GM21825 (cell line): Measurements from ENCODE around the gene THBD.
"Not testable (repeated sequence)": the region's sequence is repeated elsewhere in the genome, so short reads cannot be mapped to it uniquely, and the experiment has no call there.

Experiments
- ATAC-seq: cut with Tn5 transposase; IDR thresholded peaks from one replicate; pipeline ENCODE4 v1.9.1; 2021; ENCODE audit warnings: mild to moderate bottlenecking, moderate library complexity; ENCODE audit not compliant: unreplicated experiment

Gene THBD

GRCh38 chr20:23039136-23039875, 10.2 kb downstream of the THBD start:
- ATAC-seq: no peak

- no peak for ATAC-seq
Measured at GRCh38 chr20:23037017-23037481, 12.4 kb downstream of the THBD start.

- no peak for ATAC-seq
Measured at GRCh38 chr20:23036371-23036770, 13.1 kb downstream of the THBD start.

GRCh38 chr20:23035731-23036130, 13.7 kb downstream of the THBD start:
- no peak for ATAC-seq

DNA sequence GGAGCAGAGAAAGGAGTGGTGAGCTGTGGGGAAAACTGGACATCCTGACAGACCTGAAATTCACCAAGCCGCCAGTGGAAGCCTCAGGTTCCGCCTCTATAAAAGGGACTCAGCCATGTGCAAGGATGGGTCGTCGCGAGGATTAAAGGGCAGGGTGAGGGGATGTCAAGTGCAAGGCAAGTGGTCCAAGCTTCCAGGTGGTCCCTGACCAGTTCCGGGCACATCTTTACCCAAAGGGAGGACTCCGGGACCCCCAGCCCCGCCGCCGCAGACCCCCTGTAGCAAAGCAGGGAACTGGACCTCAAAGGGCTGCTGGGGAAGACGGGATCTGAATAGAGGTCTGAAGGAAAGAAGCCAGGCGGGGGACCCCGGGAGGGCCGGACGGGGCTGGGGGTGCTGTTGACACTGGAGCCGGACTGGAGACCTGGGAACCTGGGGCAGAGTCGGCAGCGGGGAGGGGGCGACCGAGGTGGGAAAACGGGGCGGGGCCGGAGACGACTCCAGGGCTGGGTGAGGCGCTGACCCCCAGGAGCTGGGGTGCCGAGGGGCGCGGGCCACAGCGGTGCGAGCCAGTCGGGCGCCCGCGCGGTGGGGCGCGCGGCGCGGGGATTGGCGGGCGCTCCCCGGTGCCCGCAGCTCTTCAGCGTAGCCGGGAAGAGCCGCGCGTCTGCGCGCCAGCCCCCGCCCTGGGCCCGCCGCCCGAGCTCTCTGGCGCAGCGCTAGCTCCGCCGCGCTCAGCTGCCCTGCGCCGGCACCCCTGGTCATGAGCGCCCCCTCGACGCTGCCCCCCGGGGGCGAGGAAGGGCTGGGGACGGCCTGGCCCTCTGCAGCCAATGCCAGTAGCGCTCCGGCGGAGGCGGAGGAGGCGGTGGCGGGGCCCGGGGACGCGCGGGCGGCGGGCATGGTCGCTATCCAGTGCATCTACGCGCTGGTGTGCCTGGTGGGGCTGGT, 14.5 kb downstream of the THBD start, which contains the start of gene SSTR4:
TSS of gene SSTR4 (plus strand) at position 592 of the 951 bp plus-strand sequence. CDS start at position 764, 172 bp downstream.
- ATAC-seq: no peak

- no peak for ATAC-seq
Measured at GRCh38 chr20:23033918-23034317, 15.6 kb downstream of the THBD start.

- ATAC-seq: no peak
Measured at GRCh38 chr20:23032750-23033078, 16.8 kb downstream of the THBD start.

GRCh38 chr20:23032056-23032749, 17.3 kb downstream of the THBD start:
- ATAC-seq: no peak

DNA sequence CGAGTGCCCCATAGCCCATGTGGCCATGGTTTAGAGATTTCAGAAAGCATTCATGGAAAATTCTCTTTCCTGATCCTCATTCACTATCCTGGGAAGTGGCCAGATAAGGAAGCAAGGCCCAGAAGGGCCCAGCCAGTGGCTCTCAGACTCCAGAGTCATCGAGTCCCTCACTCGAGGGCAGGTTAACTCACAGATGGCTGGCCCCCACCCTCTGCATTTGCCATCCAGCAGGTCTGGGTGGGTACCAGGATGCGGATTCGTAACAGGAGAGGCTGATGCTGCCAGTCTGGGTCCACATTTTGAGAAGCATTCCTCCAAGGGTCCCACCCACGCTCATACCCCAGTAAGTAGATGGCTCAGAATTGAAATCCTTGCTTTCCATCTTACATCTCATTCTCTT, 18.1 kb downstream of the THBD start:
- no peak for ATAC-seq

GRCh38 chr20:23029324-23029723, 20.1 kb downstream of the THBD start:
- no peak for ATAC-seq

DNA sequence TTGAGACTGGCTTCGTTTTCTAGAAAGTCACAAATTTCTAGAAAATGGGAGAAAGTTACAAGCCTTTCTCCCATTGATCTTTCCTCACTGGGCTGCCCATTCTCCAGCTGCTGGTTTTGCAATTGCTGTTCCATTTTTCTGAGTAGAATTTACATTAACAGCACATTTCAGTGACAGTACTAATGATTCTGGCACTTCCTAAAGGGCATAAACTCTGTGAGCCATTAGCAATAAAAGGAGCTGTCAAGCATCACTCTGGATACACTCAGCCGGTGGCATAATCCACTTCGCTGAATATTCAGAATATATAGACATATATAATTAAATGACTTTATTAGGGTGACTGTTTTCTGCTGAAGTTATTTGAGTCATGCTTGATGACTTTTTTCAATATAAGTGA, 21.1 kb downstream of the THBD start:
- ATAC-seq: no peak

GRCh38 chr20:23027721-23028120, 21.8 kb downstream of the THBD start:
- no peak for ATAC-seq

- ATAC-seq: not testable (repeated sequence)
Measured at GRCh38 chr20:23025503-23025902, 24.0 kb downstream of the THBD start.

GRCh38 chr20:23024701-23025100, 24.8 kb downstream of the THBD start:
- ATAC-seq: no peak

DNA sequence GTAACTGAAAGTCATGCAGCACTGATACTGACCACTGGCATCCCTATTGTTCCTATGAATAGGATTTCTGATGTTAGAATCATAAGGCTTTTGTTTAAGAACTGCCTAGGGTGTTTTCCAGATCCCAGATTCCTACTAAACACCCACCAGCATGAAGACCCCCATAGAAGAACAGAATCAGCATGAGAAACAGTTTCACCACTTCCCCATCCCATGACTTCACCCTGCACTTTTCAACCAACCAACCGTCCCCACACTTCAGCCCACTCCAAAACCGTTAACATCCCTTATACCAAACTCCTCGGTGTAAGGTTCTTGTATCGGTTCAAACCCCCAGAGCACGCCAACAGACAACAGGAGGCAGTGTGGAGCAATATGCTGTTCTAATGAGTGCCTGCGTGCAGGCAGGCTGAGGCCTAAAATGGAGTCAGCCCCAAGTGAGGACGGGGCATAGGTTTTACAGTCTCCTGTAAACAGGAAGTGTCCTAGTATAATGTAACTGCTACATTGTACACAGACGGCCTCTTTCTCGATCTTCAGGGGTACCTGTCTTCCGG, 25.8 kb downstream of the THBD start:
- ATAC-seq: no peak

- no peak for ATAC-seq
Measured at GRCh38 chr20:23022849-23023248, 26.6 kb downstream of the THBD start.

DNA sequence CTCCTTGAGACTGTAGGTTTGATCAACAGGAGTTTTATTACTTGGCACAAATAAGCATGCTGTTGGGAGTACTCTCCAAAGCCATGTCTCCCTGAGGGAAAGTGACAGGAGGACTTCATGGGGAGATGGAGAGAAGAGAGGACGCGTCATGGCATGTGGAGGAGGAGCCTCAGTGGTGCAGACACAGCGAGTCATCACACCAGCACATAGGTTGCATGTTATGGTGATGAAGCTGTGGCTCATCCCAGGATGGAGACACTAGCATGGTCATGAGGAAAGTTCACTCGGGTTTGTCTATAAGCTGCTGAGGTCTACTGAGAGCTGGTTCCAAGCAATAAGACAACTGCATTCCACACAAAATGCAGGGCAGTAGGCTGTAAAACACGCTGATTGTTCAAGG, 27.5 kb downstream of the THBD start:
- ATAC-seq: no peak

DNA sequence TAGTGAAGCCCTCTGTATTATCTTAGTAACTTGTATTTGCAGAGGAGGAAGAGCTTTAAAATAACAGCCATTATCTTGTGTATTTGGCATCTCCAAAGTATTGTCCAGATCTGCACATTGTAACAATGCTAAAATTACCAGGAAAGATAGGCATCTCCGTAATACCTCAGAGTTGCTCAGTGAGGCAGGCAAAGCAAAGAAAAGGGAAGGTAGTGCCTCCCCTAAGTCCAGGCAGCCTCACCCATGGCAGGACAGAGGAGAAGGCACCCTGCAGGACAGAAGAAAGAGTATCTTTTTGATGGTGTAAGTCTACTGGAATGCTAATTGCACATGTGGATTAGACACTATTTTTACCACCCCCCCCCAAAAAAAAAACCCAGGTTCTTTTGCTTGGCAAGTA, 27.9 kb downstream of the THBD start:
- ATAC-seq: no peak

- no peak for ATAC-seq
Measured at GRCh38 chr20:23020230-23021018, 29.0 kb downstream of the THBD start.

DNA sequence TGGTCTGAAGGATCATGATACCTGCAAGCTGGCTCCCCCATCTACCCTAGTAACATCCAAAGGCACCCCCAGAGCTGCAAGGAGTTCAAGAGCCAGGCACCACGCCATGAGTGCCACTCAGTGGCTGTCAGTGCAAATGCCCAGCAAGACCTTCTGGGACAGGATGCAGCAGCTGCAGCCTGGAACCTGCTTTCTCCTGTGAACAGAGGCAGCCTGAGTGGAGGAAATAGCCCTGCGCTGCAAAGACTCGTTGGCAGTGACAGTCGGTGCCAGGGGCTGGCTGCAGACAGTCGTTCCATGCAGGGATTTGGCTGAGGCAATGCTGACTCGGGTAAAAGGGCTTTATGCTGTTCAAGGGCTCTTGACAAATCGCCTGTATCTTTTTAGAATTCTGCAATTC, 30.1 kb downstream of the THBD start:
- no peak for ATAC-seq
